ENCODE data around the gene RALBP1. TPM values are rescaled to one million over a fixed set of nuclear protein-coding genes. Genes with fewer than 3 reads are reported as not detected.

Gene RALBP1
- total and polyA plus RNA-seq, 9 of the 15 experiments (the other 6 are each of a cell fraction or from before 2014, with no cell fraction given), result 10.9 to 70.0 (median 61.3) TPM

DNA sequence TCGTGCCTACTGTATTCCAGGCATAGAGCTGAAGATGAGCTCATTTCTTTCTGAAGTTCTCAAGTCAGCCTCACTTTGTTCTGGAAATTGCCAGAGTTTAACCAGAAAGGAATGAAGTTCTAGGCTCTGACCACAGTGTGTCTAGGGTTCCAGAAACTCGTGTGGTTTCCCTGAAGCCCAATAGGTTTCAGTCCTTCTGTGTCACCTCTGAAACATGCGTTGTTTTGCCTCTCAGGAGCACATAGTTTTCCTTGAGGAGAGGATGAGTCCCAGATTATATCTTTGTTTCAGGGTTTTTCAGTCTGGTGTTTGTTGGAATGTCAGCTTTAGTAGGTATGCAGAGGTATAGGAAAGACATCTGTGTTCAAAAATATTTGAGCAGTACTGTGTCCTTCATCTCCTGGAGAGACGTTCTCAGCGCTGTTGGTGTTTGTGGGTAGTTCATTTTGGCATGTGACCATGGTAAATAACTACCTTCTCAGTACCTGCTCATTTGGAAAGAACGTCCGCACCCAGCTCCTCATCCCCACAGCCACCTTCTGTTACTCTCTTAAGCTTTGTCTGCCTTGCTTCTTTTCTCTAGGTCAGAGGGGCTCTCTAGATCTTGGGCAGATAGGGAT is 56.6 kb downstream of the RALBP1 start:
- CTCF ChIA-PET (ENCODE audit: low intra/inter-chr PET ratio), result no interaction called here
- H3K9me1 ChIP-seq (ENCODE audit: control insufficient read depth, insufficient read depth, low read length), result no peaks in the 10 kb centered on the region
- intact Hi-C loops (cut with micrococcal nuclease) (no loop called here), in situ Hi-C loops (cut with MboI) (no loop called here)
- no peak overlapping the region for H2AFZ ChIP-seq (ENCODE audit: low read depth, low read length)
- no peak for DNase-seq (ENCODE audit: extremely low read depth in 1 of 4, low spot score in 3 of 4)
- H3K9me3 ChIP-seq (replicated peaks; ENCODE audit: control insufficient read depth, insufficient read depth, low read depth, low read length), result no peaks in the 10 kb centered on the region
- no peaks in the 10 kb centered on the region; the same call in 1 of the 2 replicates for H4K20me1 ChIP-seq (replicated peaks; ENCODE audit: control insufficient read depth, insufficient read depth, low read length)
- no peaks in the 10 kb centered on the region for H3K27me3 ChIP-seq (ENCODE audit: control insufficient read depth in 2 of 2, insufficient read depth in 2 of 2, low read length in 2 of 2)
- no peak overlapping the region for H3K27ac ChIP-seq (ENCODE audit: extremely low read depth, low read depth, low read length)
- TF ChIP-seq TEAD4 (IDR thresholded peaks at IDR 0.05; ENCODE audit: low read length) (no peak), TEAD4 (CRISPR knock-in tag; IDR thresholded peaks at IDR 0.05; ENCODE audit: borderline replicate concordance) (no peak), MAFF (IDR thresholded peaks at IDR 0.05; ENCODE audit: low read length) (no peak)
- POLR2A ChIA-PET, result interaction anchor here (0.6 kb wide), 1 partner anchor 262 kb away, joined by 3 read pairs; no protein-coding TSS in a partner anchor
- H3K36me3 ChIP-seq (ENCODE audit: control insufficient read depth, insufficient read depth, low read length), result peaks cover 77% of the 10 kb centered on the region
- BruUV-seq (replicated peaks), result no TSS peak
- peak; percentile 6 for FAIRE-seq
- no peak for ATAC-seq
- no peak overlapping the region for H3K4me2 ChIP-seq (ENCODE audit: insufficient read depth, low read length)
- no peaks in the 10 kb centered on the region for H3K4me1 ChIP-seq (replicated peaks in 1 of 2; ENCODE audit: control insufficient read depth in 2 of 2, insufficient read depth in 2 of 2, low read length in 2 of 2)
- H3K4me3 ChIP-seq, result no peak overlapping the region
- WGBS (ENCODE audit: insufficient coverage, low coverage, missing lambda C conversion rate), result 84% methylated on average over 7 of the region's 7 CpGs
- no peak overlapping the region for H3K9ac ChIP-seq (ENCODE audit: insufficient read depth in 1 of 2, low read depth in 2 of 2, low read length in 2 of 2)
- H3K79me2 ChIP-seq (ENCODE audit: control insufficient read depth, insufficient read depth, low read length), result no peaks in the 10 kb centered on the region

DNA sequence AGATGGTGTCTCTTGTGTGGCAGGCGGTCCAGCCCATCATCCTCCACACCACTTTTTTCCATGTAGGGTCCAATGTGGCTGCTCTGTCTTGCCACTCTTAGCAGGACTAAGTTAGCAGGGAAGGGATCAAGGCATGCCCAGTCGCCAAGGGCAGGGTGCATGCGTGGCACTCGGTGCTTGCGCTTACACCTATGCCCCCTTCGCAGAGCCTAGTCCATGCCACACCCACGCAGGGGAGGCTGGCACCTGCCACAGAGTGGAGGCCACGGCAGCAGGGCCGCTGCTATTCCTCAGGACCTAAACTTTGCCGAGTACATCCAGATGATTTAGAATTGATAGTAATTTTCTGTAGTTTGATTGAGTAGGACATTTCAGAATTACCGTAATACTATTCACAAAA is 59.5 kb downstream of the RALBP1 start:
- 94% methylated on average over 11 of the region's 11 CpGs for WGBS (ENCODE audit: insufficient coverage, low coverage, missing lambda C conversion rate)
- CTCF ChIA-PET (ENCODE audit: low intra/inter-chr PET ratio), result no interaction called here

More for the DNA sequence above, 59.5 kb downstream of the RALBP1 start:
- Histone ChIP-seq H3K27ac (ENCODE audit: extremely low read depth, low read depth, low read length) (no peak overlapping the region), H4K20me1 (replicated peaks; ENCODE audit: control insufficient read depth, insufficient read depth, low read length) (no peaks in the 10 kb centered on the region; the same call in 1 of the 2 replicates), H3K27me3 (ENCODE audit: control insufficient read depth in 2 of 2, insufficient read depth in 2 of 2, low read length in 2 of 2) (no peaks in the 10 kb centered on the region), H3K4me2 (ENCODE audit: insufficient read depth, low read length) (no peak overlapping the region), H2AFZ (ENCODE audit: low read depth, low read length) (no peak overlapping the region), H3K4me1 (replicated peaks in 1 of 2; ENCODE audit: control insufficient read depth in 2 of 2, insufficient read depth in 2 of 2, low read length in 2 of 2) (no peaks in the 10 kb centered on the region), H3K9me1 (ENCODE audit: control insufficient read depth, insufficient read depth, low read length) (no peaks in the 10 kb centered on the region), H3K9me3 (replicated peaks; ENCODE audit: control insufficient read depth, insufficient read depth, low read depth, low read length) (no peaks in the 10 kb centered on the region), H3K9ac (ENCODE audit: insufficient read depth in 1 of 2, low read depth in 2 of 2, low read length in 2 of 2) (no peak overlapping the region), H3K36me3 (ENCODE audit: control insufficient read depth, insufficient read depth, low read length) (peaks cover 72% of the 10 kb centered on the region; the same call in 2 of the 3 replicates), H3K4me3 (no peak overlapping the region), H3K79me2 (ENCODE audit: control insufficient read depth, insufficient read depth, low read length) (no peaks in the 10 kb centered on the region)
- POLR2A ChIA-PET, result interaction anchor here (0.8 kb wide), 1 partner anchor 525 kb away, joined by 4 read pairs; no protein-coding TSS in a partner anchor
- DNase-seq (ENCODE audit: extremely low read depth in 1 of 4, low spot score in 3 of 4) (no peak), FAIRE-seq (no peak), ATAC-seq (no peak)
- no TSS peak for BruUV-seq (replicated peaks)
- intact Hi-C loops (cut with micrococcal nuclease) (no loop called here), in situ Hi-C loops (cut with MboI) (no loop called here)
- TF ChIP-seq NCOA6 (IDR thresholded peaks at IDR 0.05) (no peak), RBM22 (IDR thresholded peaks at IDR 0.05; ENCODE audit: low read depth, low read length, poor library complexity, severe bottlenecking) (peak; percentile 15), ZEB2 (IDR thresholded peaks at IDR 0.05) (no peak)

All from K562 (cell line).